Mesenchymal stem cell (in vitro differentiated cells and primary cell): Measurements from ENCODE around the gene CELA3B.
"Not testable (repeated sequence)": the region's sequence is repeated elsewhere in the genome, so short reads cannot be mapped to it uniquely, and the experiment has no call there.

ENCODE experiments used
- DNase-seq: peaks from one replicate; pipeline ENCODE4 v3.0.0-alpha.2; 2013
- H2AFZ ChIP-seq: one replicate; pipeline ENCODE4 v1.6.1; 2013; ENCODE audit warnings: low read depth, mild to moderate bottlenecking, control low read depth, inconsistent platforms, low read length, moderate library complexity
- H2AK5ac ChIP-seq: 2 replicates; pipeline ENCODE4 v1.6.1; 2013; ENCODE audit warnings: low read length, moderate library complexity, mild to moderate bottlenecking, inconsistent platforms; ENCODE audit not compliant: severe bottlenecking
- H2BK120ac ChIP-seq: one replicate; pipeline ENCODE4 v1.6.1; 2013; ENCODE audit warnings: low read depth, mild to moderate bottlenecking, inconsistent platforms, low read length, moderate library complexity
- H2BK12ac ChIP-seq, 2 experiments: one replicate each; pipeline ENCODE4 v1.6.1; 2013; ENCODE audit warnings: inconsistent platforms in 2 of 2, low read length in 2 of 2, mild to moderate bottlenecking in 2 of 2, moderate library complexity in 2 of 2, control low read depth in 1 of 2
- H2BK15ac ChIP-seq: one replicate; pipeline ENCODE4 v1.6.1; 2013; ENCODE audit warnings: mild to moderate bottlenecking, low read depth, inconsistent platforms; ENCODE audit not compliant: poor library complexity, severe bottlenecking
- H2BK5ac ChIP-seq: 2 replicates; pipeline ENCODE4 v1.6.1; 2013; ENCODE audit warnings: low read depth, mild to moderate bottlenecking, low read length, control low read depth, inconsistent platforms; ENCODE audit not compliant: poor library complexity, severe bottlenecking
- H3K14ac ChIP-seq, 2 experiments: one replicate each; pipeline ENCODE4 v1.6.1; 2013; ENCODE audit warnings: inconsistent platforms in 2 of 2, low read length in 2 of 2, control low read depth in 1 of 2, mild to moderate bottlenecking in 1 of 2, moderate library complexity in 1 of 2
- H3K18ac ChIP-seq, 2 experiments: one replicate each; pipeline ENCODE4 v1.6.1; 2013; ENCODE audit warnings: inconsistent platforms in 2 of 2, low read length in 2 of 2, control low read depth in 1 of 2, low read depth in 1 of 2, mild to moderate bottlenecking in 1 of 2
- H3K23ac ChIP-seq, 2 experiments: one replicate each; pipeline ENCODE4 v1.6.1; 2013; ENCODE audit warnings: inconsistent platforms in 2 of 2, low read length in 2 of 2, mild to moderate bottlenecking in 2 of 2, moderate library complexity in 2 of 2, control low read depth in 1 of 2
- H3K27ac ChIP-seq: 2 replicates; pipeline ENCODE4 v1.5.1; 2013; ENCODE audit warnings: mild to moderate bottlenecking, moderate library complexity, low read length, control low read depth, inconsistent platforms; ENCODE audit not compliant: poor library complexity, severe bottlenecking
- H3K27me3 ChIP-seq, 2 experiments: 2 replicates each; pipeline versions ENCODE4 v1.6.1 to v1.7.0; 2013; ENCODE audit warnings: low read length in 2 of 2, mild to moderate bottlenecking in 2 of 2, moderate library complexity in 2 of 2, control low read depth in 1 of 2, inconsistent platforms in 1 of 2; ENCODE audit not compliant: control insufficient read depth in 1 of 2, insufficient read depth in 1 of 2
- H3K36me3 ChIP-seq, 2 experiments: 2 replicates each; pipeline versions ENCODE4 v1.6.1 to v1.7.0; 2013; ENCODE audit warnings: low read length in 2 of 2, control low read depth in 1 of 2, inconsistent platforms in 1 of 2, low read depth in 1 of 2, mild to moderate bottlenecking in 1 of 2; ENCODE audit not compliant: insufficient read depth in 2 of 2, control insufficient read depth in 1 of 2
- H3K4ac ChIP-seq, 2 experiments: one replicate each; pipeline ENCODE4 v1.6.1; 2013; ENCODE audit warnings: inconsistent platforms in 2 of 2, low read length in 2 of 2, mild to moderate bottlenecking in 2 of 2, moderate library complexity in 2 of 2, control low read depth in 1 of 2, low read depth in 1 of 2
- H3K4me1 ChIP-seq: 2 replicates; pipeline ENCODE4 v1.6.1; 2013; ENCODE audit warnings: low read depth, low read length, control low read depth; ENCODE audit not compliant: control insufficient read depth, insufficient read depth
- H3K4me2 ChIP-seq: 2 replicates; pipeline ENCODE4 v1.6.1; 2013; ENCODE audit warnings: low read length, mild to moderate bottlenecking, inconsistent platforms; ENCODE audit not compliant: poor library complexity, severe bottlenecking
- H3K4me3 ChIP-seq, 2 experiments: 2 replicates each; pipeline versions ENCODE4 v1.5.1 to v1.7.0; 2013; ENCODE audit warnings: low read length in 2 of 2, mild to moderate bottlenecking in 2 of 2, control low read depth in 1 of 2, low read depth in 1 of 2; ENCODE audit not compliant: insufficient read depth in 1 of 2
- H3K79me1 ChIP-seq: replicated peaks from 2 replicates; pipeline ENCODE4 v1.6.1; 2013; ENCODE audit warnings: mild to moderate bottlenecking, control low read depth, low read length, inconsistent platforms; ENCODE audit not compliant: poor library complexity, severe bottlenecking
- H3K9ac ChIP-seq: 2 replicates; pipeline ENCODE4 v1.7.0; 2013; ENCODE audit warnings: mild to moderate bottlenecking, low read length, moderate library complexity
- H3K9me3 ChIP-seq: 2 replicates; pipeline ENCODE4 v1.7.0; 2013; ENCODE audit warnings: mild to moderate bottlenecking, low read length; ENCODE audit not compliant: control insufficient read depth
- H4K8ac ChIP-seq: one replicate; pipeline ENCODE4 v1.6.1; 2013; ENCODE audit warnings: inconsistent platforms, mild to moderate bottlenecking, low read length, moderate library complexity
- H4K91ac ChIP-seq: one replicate; pipeline ENCODE4 v1.6.1; 2013; ENCODE audit warnings: mild to moderate bottlenecking, low read length, inconsistent platforms
- WGBS: methylation state at CpG from one replicate; pipeline ENCODE4 v1.1.7; 2013; ENCODE audit warnings: mixed read lengths; 5-methylcytosine and 5-hydroxymethylcytosine counted together

Gene CELA3B

DNA sequence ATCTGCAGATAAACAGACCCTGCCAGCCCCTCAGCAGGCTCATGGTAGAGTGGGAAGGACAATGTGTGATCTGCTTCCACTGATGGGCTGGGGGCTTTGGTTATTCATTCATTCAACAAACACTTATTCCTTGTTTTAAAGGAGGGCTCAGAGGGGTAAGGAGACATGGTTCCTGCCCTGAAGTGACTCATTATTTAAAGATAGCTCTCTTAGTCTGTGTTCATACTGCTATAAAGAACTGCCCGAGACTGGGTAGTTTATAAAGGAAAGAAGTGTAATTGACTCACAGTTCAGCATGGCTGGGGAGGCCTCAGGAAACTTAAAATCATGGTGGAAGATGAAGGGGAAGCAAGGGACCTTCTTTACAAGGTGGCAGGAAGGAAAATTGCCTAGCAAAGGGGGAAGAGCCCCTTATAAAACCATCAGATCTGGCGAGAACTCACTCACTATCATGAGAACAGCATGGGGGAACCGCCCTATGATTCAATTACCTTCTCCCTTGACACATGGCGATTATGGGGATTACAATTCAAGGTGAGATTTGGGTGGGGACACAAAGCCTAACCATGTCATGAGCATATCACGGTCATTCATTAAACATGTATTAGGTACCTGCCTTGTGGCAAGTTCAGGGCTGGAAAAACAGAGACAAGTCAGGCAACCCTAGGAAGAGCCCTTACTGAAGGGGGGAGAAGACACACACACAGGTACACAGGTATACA lies 13.0 kb downstream of the CELA3B start:
- not testable (repeated sequence) for H3K9me3 ChIP-seq, H3K4me1 ChIP-seq, H2AFZ ChIP-seq, H2BK5ac ChIP-seq, H3K14ac ChIP-seq, H3K27ac ChIP-seq, H3K9ac ChIP-seq, H3K4me3 ChIP-seq, H3K4ac ChIP-seq, DNase-seq, H3K18ac ChIP-seq, H2AK5ac ChIP-seq, H2BK120ac ChIP-seq, H3K36me3 ChIP-seq, H3K79me1 ChIP-seq, H4K8ac ChIP-seq, H3K23ac ChIP-seq, H3K4me2 ChIP-seq, H3K27me3 ChIP-seq, H4K91ac ChIP-seq, H2BK12ac ChIP-seq, H2BK15ac ChIP-seq
- WGBS: no CpG with 5 or more reads among the region's 5 CpGs

DNA sequence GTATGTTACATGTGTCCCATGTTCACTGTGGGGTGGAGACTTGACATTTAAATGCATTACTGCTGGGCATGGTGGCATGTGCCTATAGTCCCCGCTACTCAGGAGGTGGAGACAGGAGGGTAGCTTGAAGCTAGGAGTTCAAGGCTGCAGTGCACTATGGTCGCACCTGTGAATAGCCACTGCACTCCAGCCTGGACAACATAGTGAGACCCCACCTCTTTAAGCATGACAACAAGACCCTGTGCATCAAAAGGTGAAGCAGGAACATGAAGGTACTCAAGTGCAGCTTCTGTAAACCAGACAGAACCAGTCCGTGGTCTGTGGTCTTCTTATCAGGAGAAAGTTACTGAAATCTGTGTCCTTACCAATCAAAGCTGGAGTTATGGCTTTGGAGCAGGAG lies 15.4 kb downstream of the CELA3B start:
- not testable (repeated sequence) for H3K9me3 ChIP-seq, H3K27ac ChIP-seq, H4K91ac ChIP-seq, H2AK5ac ChIP-seq, H3K4me1 ChIP-seq, DNase-seq, H2BK5ac ChIP-seq, H3K79me1 ChIP-seq, H2BK120ac ChIP-seq, H2BK12ac ChIP-seq, H3K9ac ChIP-seq, H3K4me3 ChIP-seq, H2AFZ ChIP-seq, H3K18ac ChIP-seq, H3K23ac ChIP-seq, H4K8ac ChIP-seq, H2BK15ac ChIP-seq, H3K4ac ChIP-seq, H3K14ac ChIP-seq, H3K36me3 ChIP-seq, H3K4me2 ChIP-seq, H3K27me3 ChIP-seq
- 87% methylated on average over 2 of the region's 3 CpGs for WGBS

DNA sequence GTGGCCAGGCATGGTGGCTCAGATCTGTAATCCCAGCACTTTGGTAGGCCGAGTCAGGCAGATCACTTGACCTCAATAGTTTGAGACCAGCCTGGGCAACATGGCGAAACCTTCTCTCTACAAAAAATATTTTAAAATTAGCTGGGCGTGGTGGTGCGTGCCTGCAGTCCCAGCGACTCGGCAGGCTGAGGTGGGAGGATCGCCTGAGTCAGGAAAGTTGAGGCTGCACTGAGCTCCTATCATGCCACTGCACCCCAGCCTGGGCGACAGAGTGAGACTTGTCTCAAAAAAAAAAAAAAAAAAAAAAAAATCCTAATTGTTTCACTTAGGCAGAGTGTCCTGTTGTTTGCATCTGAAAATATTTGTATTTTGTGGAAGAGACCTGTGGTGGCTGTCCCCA lies 17.9 kb downstream of the CELA3B start:
- not testable (repeated sequence) for H3K9me3 ChIP-seq, H2BK12ac ChIP-seq, H3K14ac ChIP-seq, H3K4me2 ChIP-seq, H3K23ac ChIP-seq, H2AK5ac ChIP-seq, H3K4ac ChIP-seq, H3K4me3 ChIP-seq, H3K4me1 ChIP-seq, H3K18ac ChIP-seq, H3K27ac ChIP-seq, H3K9ac ChIP-seq, H4K91ac ChIP-seq, H3K79me1 ChIP-seq, H3K27me3 ChIP-seq, H4K8ac ChIP-seq, H3K36me3 ChIP-seq, H2AFZ ChIP-seq, H2BK15ac ChIP-seq, H2BK120ac ChIP-seq, H2BK5ac ChIP-seq, DNase-seq
- WGBS: 88% methylated on average over 7 of the region's 8 CpGs

DNA sequence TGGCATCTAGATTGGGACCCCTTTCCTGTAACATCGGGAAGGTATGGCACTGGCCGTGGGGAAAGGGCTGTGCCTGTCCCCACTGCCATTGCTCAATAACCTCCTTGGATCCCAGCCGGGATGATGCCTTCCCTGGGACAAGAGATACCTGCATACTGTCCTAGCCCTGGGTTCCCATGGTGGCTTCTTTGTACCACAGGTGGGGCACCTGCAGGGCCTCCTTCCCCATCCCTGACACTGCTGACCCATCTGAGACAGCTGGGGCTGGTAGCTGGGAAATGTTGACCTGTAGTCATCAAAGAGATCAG lies 19.8 kb downstream of the CELA3B start:
- not testable (repeated sequence) for DNase-seq, H2BK5ac ChIP-seq, H4K91ac ChIP-seq, H2BK120ac ChIP-seq, H2BK12ac ChIP-seq, H2BK15ac ChIP-seq, H2AK5ac ChIP-seq, H3K23ac ChIP-seq, H3K4ac ChIP-seq, H3K14ac ChIP-seq, H3K4me1 ChIP-seq, H3K9ac ChIP-seq, H3K27me3 ChIP-seq, H3K18ac ChIP-seq, H4K8ac ChIP-seq, H3K4me3 ChIP-seq, H3K79me1 ChIP-seq, H3K9me3 ChIP-seq, H2AFZ ChIP-seq, H3K36me3 ChIP-seq, H3K4me2 ChIP-seq, H3K27ac ChIP-seq
- WGBS: 50% methylated on average over 1 of the region's 3 CpGs
